Measurements from ENCODE around the gene PHF2.
"Not testable (repeated sequence)": the region's sequence is repeated elsewhere in the genome, so short reads cannot be mapped to it uniquely, and the experiment has no call there.

The PHF2 gene

DNA sequence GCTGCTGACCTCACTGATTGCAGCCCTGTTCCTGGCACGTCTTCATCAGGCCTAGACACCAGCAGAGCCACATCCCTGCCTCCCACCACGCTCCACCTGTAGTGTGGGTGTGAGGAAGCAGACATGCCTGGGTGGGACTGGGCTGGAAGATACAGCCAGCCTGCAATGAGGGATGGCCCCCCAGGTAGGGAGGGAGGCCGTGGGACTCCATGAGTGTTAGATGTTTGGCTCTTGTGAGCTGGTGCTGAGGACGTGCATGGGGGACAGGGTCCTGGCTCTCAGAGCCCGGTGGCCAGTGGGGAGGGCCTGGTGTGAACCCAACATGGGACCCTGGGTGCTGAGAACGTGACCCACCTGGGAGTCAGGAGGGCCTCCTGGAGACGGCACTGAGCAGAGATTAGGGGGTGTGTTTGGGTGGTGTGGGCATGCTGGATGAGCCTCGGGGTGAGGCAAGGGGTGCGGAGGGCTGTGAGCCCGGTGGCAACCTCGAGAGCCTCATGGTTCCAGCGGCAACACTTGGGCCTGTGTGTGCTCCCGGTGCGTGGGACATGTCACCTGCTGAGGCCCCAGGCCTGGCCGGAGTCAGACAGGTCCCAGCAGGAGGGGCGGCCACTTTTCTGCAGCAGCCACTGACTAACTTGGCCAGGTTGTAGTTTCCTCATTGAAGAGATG lies 87.6 kb downstream of the PHF2 start:
- DNase-seq (ENCODE audit: low read depth in 2 of 2, low spot score in 1 of 2), result no peak

DNA sequence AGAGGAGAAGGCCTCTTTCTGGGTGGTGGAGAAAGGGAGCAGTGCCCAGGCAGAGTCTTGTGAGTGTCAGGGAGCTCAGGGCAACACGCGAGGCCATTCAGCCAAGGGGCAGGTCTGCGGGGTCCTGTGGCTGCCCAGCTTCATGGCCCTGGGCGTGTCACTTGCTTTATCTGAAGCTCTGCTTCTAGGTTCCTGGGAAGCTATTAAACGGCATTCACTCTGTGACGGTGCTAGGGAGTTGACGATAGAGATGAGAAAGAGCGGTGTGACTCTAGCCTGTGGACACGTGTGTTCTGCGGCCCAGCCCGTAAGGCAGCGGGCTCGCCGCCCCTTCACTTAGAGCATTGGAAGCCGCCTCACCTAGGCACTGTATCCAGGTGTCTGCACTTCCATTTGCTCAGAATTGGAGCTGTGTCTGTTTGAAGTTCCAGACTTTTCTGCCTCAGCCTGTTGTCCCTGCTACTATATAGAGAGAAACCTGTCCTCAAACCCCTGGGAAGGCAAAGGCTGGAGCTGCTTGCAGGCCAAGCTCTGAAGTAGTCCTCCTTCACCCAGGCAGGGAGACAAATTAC lies 88.3 kb downstream of the PHF2 start:
- DNase-seq (ENCODE audit: low read depth in 2 of 2, low spot score in 1 of 2), result no peak

DNA sequence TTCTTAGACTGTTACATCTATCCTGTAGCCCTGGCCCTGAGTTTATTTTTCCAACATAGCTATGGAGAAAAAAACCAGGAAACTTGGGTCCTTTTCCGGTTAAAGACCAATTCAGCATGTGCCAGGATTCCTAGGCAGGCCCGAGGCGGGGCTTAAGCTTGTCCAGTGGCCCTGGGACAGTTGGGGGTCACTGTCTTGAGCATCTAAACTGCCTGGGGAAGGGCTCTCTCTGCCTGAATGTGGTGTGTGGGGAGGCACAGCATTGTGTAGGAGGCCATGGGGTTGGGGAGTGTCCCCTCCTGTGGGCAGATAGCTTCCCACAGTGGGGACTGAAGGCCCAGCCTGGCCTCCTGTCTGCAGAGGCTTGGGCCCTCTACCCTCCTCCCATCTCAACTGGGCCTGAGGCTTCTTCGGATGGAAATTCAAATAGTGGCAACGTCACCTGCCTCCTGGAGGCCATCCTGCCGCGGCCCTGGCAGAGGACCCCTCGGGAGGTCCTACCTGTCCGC lies 88.8 kb downstream of the PHF2 start:
- DNase-seq (ENCODE audit: low read depth in 2 of 2, low spot score in 1 of 2), result no peak

DNA sequence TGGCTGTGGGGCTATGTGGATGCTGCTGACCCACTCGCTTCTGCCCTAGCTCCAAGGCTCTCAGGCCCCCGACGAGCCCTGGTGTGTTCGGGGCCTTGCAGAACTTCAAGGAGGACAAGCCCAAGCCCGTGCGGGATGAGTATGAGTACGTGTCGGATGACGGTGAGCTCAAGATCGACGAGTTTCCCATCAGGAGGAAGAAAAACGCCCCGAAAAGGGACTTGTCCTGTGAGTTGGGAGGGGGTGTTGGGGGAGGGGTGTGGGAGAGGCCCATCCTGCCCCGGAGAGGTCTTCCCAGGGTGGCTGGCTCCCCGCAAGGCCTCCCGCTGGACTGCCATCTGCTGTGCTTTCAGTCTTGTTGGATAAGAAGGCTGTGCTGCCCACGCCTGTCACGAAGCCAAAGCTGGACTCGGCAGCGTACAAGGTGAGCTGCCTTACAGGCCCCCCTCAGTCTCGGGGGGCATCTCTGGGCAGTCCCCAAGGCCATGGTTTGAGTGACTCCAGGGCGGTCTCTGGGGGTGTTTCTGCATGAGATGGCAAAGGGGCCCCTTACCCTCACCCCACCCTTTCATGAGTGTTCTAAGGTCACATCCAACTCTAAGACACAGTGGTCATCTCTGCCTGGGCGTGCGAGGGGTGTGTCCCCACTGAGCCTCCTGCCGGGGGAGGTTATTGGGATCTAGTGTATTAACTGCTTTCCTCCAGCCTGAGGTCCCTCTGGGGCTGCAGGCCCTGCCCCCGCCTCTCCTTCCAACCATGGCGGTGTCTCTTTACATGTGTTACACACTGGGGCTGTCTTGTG lies 89.5 kb downstream of the PHF2 start:
- no peak for DNase-seq (ENCODE audit: low read depth in 2 of 2, low spot score in 1 of 2)

DNA sequence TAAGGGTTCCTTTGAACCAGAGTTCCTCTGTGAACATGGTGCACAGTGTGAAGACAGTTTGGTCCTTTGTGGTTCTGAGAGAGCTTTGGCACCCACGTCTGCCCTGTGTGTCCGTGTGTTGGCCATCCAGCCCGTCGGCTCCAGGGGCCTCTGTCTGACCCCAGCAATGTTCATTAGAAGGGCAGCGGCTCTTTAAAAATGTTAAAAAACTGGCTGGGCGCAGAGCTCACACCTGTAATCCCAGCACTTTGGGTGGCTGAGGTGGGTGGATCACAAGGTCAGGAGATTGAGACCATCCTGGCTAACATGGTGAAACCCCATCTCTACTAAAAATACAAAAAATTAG lies 90.0 kb downstream of the PHF2 start:
- not testable (repeated sequence) for DNase-seq (ENCODE audit: low read depth in 2 of 2, low spot score in 1 of 2)

DNA sequence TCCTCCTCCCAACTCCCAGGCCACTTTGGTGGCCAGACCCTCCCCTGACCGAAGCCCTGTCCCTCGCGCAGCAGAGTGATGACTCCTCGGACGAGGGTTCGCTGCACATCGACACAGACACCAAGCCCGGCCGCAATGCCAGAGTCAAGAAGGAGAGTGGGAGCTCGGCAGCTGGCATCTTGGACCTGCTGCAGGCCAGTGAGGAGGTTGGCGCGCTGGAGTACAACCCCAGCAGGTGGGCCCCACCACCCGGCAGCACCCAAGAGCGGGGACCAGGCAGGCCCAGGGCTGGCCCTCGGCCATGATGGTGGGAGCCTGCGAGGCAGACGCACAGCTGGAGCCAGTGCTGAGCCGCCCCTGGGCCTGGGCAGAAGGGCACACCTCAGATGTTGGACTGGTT lies 90.6 kb downstream of the PHF2 start:
- DNase-seq (ENCODE audit: low read depth in 2 of 2, low spot score in 1 of 2), result no peak

DNA sequence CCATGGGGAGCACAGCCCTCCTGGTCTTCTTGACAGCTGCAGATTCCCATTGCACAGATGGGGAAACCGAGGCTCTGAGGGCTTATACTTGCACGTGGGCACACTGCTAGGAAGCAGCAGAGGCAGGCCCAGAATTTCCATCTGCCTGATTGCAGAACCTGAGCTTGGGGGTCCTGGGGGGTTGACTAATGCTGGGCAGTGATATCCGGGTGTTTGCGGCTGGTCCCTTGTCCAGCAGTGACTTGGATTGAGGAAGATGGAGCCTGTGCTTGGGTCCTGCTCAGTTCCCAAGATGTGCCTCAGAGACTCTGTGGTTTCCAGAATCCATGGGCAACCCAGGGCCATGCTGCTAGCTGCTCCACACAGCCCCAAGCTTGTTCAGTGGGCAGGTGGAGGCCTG lies 91.2 kb downstream of the PHF2 start:
- DNase-seq (ENCODE audit: low read depth in 2 of 2, low spot score in 1 of 2), result no peak

DNA sequence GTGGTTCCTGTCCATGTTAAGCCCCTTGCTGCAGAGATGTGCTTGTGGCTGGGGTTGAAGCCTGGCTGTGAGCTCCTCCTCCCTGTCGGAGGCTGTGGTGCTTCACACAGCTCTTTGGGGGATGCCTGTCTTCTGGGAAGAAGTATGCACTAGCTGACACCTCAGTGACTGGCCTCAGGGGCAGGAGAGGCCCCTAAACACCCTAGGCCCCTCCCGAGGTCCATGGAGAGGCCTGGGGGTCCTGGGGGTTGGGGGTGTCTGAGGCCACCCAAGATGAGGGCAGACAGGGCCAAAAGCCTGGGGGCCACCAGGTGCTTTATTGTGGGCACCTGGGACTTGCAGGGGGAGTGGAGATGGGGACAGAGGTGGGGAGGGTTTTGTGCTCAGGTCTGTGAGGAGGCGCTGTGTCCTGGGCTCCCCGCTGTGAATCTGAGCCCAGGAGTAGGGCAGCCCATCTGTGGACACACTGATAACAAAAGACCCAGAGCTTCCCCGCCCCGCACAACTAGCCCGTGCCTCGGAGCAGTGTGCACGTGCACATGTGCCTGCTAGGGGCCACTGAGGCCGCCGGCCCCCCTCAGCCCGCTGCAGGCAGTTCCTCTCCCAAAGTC lies 92.0 kb downstream of the PHF2 start:
- no peak for DNase-seq (ENCODE audit: low read depth in 2 of 2, low spot score in 1 of 2)

DNA sequence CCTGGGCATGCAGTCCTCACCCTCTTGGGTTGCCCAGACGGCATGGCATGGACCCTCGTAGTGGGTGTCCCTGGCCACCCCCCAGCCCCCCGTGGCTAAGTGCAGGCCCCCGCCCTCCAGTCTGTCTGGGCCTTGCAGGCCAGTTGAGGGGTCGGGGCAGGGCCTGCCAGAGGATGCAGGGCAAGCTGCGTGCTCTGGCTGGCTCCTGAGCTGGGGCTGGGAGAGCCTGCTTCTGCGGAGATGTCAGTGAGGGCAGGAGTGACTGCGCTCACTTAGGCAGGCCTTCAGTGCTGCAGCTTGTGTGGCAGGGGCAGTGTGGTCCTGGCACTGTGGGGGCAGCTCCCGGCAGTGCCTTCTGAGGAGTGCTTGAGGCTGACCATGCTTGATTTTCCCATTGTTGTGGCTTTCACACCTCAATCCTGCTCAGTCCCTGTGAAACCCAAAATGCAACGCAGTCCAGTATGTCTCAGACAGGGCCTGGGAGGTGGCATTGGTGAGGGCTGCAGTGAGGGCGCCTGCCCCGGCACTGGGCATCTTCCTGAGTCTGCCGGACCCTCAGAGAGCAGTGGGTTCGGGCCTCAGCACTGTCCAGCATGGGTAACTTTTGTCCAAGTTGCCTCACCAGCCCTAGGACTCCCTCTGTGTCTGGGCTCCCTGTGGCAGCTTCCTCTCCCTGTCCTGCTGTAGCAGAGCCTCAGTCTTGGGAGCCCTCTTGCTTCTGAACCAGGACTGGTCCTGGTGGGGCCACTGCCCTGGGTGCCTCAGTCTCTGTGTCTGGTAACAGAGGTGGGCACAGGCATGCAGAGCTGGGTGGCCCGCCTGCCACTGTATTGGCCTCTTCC lies 93.0 kb downstream of the PHF2 start:
- DNase-seq (ENCODE audit: low read depth in 2 of 2, low spot score in 1 of 2), result no peak

DNA sequence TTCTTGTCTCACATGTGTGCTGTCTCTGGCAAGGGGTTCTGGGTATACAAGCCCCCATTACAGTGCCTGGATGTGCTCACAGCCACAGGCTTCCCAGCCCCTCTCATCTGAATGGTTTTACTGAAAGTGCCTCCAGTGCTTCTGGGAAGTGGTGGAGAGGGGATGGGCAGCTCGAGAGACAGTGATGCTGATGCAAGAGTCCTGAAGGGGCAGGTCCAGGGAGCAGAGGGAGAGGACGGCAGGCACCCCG lies 93.5 kb downstream of the PHF2 start:
- no peak for DNase-seq (ENCODE audit: low read depth in 2 of 2, low spot score in 1 of 2)

DNA sequence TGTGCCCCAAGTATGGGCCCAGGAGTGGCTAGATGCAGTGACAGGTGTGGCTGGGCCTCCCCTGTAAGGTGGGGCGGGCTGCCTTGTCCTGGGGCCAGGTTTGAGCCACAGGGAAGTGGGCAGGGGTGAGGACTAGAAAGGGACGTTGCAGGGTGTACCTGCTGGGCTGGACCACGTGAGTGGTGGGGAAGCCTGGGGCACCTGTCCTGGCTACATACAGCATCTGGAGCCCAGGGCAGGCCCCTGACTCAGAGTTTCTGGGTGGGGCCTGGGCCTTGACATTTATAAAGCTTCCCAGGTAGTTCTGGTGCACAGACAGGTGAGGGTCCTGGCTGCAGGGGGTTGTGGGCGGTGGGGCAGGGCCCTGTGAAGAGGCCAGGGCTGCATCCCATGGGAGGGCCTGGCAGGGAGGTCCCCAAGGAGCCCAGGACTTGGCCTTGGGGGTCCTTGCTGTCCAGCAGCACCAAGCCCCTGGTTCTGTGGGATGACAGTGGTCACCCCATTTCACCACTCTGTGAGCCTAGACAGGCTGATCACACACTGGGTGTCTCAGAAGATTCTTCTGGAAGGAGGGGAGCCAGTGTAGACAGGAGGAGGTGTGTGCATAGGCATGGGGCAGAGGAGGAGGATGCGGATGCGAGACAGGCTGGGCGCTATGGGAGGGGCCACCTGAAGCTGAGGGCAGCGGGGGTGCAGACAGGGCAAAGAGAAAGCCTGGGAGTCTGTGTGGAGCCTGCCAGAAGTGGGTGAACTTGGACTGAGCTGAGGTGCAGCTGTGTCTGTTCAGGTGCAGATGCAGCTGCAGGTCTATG lies 94.0 kb downstream of the PHF2 start:
- DNase-seq (ENCODE audit: low read depth in 2 of 2, low spot score in 1 of 2), result no peak

DNA sequence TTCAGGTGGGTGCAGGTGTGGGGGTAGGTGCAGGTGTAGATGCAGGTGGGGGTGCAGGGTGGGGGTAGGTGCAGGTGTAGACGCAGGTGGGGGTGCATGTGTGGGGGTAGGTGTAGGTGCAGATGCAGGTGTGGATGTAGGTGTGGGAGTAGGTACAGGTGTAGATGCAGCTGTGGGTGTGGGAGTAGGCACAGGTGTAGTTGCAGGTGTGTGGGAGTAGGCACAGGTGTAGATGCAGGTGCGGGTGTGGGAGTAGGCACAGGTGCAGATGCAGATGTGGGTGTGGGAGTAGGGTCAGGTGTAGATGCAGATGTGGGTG lies 94.6 kb downstream of the PHF2 start:
- DNase-seq (ENCODE audit: low read depth in 2 of 2, low spot score in 1 of 2), result no peak

DNA sequence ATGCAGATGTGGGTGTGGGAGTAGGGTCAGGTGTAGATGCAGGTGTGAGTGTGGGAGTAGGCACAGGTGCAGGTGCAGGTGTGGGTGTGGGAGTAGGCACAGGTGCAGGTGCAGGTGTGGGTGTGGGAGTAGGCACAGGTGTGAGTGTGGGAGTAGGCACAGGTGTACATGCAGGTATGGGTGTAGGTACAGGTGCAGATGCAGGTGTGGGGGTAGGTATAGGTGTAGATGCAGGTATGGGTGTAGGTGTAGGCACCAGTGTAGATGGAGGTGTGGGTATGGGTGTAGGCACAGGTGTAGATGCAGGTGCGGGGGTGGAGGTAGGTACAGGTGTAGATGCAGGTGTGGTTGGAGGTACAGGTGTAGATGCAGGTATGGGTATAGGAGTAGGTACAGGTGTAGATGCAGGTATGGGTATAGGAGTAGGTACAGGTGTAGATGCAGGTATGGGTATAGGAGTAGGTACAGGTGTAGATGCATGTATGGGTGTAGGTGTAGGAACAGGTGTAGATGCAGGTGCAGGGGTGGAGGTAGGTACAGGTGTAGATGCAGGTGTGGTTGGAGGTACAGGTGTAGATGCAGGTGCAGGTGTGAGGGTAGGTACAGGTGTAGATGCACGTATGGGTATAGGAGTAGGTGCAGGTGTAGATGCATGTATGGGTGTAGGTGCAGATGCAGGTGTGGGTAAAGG lies 96.1 kb downstream of the PHF2 start:
- DNase-seq (ENCODE audit: low read depth in 2 of 2, low spot score in 1 of 2), result not testable (repeated sequence)

DNA sequence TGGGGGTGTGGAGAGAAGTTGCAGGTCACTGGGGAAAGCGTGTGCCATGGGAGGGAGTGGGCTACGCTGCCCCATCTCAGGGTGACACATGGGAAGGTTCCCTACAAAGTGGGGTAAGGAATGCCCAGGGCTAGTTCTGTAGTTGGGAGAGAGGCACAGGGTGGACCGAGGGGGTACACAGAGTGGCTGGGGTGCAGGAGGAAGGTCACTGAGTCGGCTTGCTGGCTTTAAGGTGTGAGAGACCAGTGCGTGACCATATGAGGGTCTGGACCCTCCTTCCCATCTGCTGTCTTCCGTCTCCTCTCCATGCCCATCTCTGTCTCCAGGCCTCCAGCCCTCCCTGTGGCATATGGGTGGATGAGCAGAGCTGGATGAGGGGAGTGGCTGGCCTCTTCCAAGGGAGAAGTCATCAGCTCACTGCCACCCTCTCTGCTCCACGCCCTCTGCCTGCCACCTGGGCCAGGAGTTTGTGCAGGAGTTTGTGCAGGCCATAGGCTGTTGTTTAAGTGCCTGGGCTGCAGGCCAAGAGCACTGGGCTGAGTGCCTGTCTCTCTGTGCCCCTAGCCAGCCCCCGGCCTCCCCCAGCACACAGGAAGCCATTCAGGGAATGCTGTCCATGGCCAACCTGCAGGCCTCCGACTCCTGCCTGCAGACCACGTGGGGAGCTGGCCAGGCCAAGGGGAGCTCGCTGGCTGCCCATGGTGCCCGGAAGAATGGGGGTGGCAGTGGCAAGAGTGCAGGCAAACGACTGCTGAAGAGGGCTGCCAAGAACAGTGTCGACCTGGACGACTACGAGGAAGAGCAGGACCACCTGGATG lies 96.8 kb downstream of the PHF2 start:
- DNase-seq (ENCODE audit: low read depth in 2 of 2, low spot score in 1 of 2), result no peak

DNA sequence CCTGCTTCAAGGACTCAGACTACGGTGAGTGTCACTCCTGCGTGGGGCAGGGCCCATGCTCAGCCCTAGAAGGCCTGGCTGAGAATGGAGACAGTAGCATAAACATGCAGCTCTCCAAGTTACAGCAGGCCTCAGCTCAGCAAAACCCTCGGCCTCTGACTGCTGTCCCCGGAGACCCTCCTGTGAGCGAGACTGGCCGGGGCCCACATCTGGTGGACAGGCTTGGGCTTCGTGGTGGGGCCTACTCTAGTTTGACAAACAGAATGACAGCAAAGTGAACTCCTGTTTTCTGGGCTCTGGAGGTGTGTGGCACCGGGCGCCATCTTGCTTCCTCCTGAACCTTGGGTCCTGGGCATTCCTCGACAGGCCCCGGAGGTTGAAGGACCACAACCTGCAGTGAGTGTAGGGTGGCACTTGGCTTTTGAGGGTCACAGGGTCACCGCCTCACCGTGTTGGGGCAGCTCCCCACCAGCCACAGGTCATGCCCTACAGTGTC lies 97.5 kb downstream of the PHF2 start:
- no peak for DNase-seq (ENCODE audit: low read depth in 2 of 2, low spot score in 1 of 2)

DNA sequence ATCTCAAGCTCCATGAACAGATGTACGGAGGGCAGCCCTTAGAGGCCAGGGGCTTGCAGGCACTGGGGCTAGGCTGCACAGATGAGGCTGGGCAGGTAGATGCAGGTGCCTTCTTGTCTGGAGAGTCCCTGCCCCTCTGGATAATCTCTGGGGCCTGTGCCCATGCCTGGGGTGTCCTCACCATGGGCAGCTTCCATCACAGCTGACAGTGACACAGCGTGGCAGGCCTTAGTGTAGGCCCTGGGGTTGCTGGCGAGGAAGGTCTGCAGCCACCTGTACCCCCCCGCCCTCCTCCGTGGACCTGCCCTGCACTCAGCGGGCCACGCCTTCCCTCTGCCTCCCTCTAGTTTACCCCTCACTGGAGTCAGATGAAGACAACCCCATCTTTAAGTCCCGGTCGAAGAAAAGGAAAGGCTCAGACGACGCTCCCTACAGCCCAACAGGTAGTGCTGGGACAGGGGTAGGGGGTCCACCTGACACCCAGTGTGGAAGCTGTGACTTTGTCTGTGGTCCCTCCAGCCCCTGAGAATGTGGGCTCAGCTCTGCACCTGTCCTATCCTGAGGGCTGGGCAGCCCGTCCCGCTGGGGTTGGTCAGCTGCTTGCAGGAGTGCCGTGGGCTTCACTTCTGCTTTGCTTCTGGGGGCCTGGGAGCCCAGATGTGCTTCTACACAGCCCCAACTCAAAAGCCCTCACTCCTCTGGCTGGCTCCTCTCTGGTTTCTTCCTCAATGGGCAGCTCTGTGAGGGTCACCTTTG lies 98.4 kb downstream of the PHF2 start:
- no peak for DNase-seq (ENCODE audit: low read depth in 2 of 2, low spot score in 1 of 2)

DNA sequence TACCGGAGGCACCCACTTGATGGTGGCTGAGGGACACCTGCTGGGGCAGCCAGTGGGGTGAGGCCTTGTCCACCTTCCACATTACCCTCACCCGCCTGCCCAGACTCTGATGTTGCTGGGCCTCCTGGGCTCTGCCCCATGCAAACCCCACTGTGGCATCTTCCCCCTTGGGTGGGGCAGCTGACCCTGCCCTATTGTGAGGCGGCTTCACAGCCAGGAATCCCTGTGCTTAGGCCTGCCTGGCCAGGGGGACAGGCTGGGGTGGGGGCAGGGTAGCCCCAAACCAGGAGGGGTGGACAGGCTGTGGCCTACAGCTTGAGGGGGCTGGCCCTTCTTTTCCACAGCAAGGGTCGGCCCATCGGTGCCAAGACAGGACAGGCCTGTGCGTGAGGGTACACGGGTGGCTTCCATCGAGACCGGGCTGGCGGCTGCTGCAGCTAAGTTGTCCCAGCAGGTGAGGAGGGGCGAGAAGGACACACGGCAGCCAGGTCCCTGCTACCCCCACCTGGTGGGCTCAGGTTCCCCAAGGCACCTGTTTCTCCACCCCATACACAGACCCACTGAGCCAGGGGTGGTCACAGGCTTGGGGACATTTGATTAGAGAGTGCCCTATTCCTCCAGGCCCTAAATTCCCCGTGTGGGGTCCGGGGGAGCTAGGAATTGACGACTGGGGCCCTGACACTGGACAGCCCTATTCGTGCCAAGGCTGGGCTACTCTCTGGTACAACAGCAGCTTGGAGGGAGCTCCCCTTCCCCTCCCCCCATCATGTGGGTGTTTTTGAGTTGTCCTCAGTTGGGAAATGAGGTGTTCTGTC lies 99.2 kb downstream of the PHF2 start:
- DNase-seq (ENCODE audit: low read depth in 2 of 2, low spot score in 1 of 2), result no peak
